ENCODE data around the gene MCM3. TPM values are rescaled to one million over a fixed set of nuclear protein-coding genes. Genes with fewer than 3 reads are reported as not detected.

Gene MCM3
- total RNA-seq = 71.4 to 74.5 TPM (median 71.6 TPM) in 3 replicates

- H3K4me3 Mint-ChIP-seq = no peak within 1 kb of the TSS
- H3K27me3 Mint-ChIP-seq (ENCODE audit: low read depth) = no peaks in the 10 kb centered on the region
- H3K4me1 Mint-ChIP-seq = peaks cover 24% of the 10 kb centered on the region
- H3K9me3 Mint-ChIP-seq = no peaks in the 10 kb centered on the region
- no peak for TF ChIP-seq CTCF (IDR thresholded peaks at IDR 0.05; ENCODE audit: unreplicated experiment)
- peak; percentile 87 to 94 for DNase-seq (ENCODE audit: low spot score in 2 of 2, unreplicated experiment in 2 of 2)
- H3K36me3 Mint-ChIP-seq = peaks cover 18% of the 10 kb centered on the region
- no peak within 1 kb of the TSS for H3K27ac Mint-ChIP-seq
These were observed at the start of gene MCM3 for GRCh38 chr6:52284460-52285176. MCM3 (minus strand) TSS chr6:52284742; CDS start chr6:52284674, 68 bp downstream.

- Mint-ChIP-seq H3K4me3 (no peak overlapping the region), H3K36me3 (no peaks in the 10 kb centered on the region), H3K27me3 (ENCODE audit: low read depth) (no peaks in the 10 kb centered on the region), H3K27ac (peak overlapping the region; percentile 84), H3K9me3 (no peaks in the 10 kb centered on the region), H3K4me1 (peaks cover 43% of the 10 kb centered on the region)
- no peak for DNase-seq (ENCODE audit: low spot score in 2 of 2, unreplicated experiment in 2 of 2)
- no peak for TF ChIP-seq CTCF (IDR thresholded peaks at IDR 0.05; ENCODE audit: unreplicated experiment)
These were observed 49.3 kb upstream of the MCM3 start for GRCh38 chr6:52333840-52334200.

GRCh38 chr6:52331793-52332457, 47.4 kb upstream of the MCM3 start:
- Mint-ChIP-seq H3K27ac (no peak overlapping the region), H3K4me1 (peaks cover 56% of the 10 kb centered on the region), H3K27me3 (ENCODE audit: low read depth) (no peaks in the 10 kb centered on the region), H3K4me3 (no peak overlapping the region), H3K9me3 (no peaks in the 10 kb centered on the region), H3K36me3 (no peaks in the 10 kb centered on the region)
- no peak for TF ChIP-seq CTCF (IDR thresholded peaks at IDR 0.05; ENCODE audit: unreplicated experiment)
- no peak for DNase-seq (ENCODE audit: low spot score in 2 of 2, unreplicated experiment in 2 of 2)

- peaks cover 65% of the 10 kb centered on the region for H3K4me1 Mint-ChIP-seq
- TF ChIP-seq CTCF (IDR thresholded peaks at IDR 0.05; ENCODE audit: unreplicated experiment) = no peak
- H3K9me3 Mint-ChIP-seq = no peaks in the 10 kb centered on the region
- no peaks in the 10 kb centered on the region for H3K27me3 Mint-ChIP-seq (ENCODE audit: low read depth)
- DNase-seq (ENCODE audit: low spot score in 2 of 2, unreplicated experiment in 2 of 2) = no peak
- H3K36me3 Mint-ChIP-seq = no peaks in the 10 kb centered on the region
- H3K27ac Mint-ChIP-seq = no peak overlapping the region
- no peak overlapping the region for H3K4me3 Mint-ChIP-seq
These were observed 45.9 kb upstream of the MCM3 start for GRCh38 chr6:52330470-52330869.

- peaks cover 5% of the 10 kb centered on the region for H3K27me3 Mint-ChIP-seq (ENCODE audit: low read depth)
- no peak overlapping the region for H3K27ac Mint-ChIP-seq
- no peak for TF ChIP-seq CTCF (IDR thresholded peaks at IDR 0.05; ENCODE audit: unreplicated experiment)
- DNase-seq (ENCODE audit: low spot score in 2 of 2, unreplicated experiment in 2 of 2) = no peak
- H3K9me3 Mint-ChIP-seq = no peaks in the 10 kb centered on the region
- H3K36me3 Mint-ChIP-seq = no peaks in the 10 kb centered on the region
- H3K4me3 Mint-ChIP-seq = no peak overlapping the region
- H3K4me1 Mint-ChIP-seq = peaks cover 54% of the 10 kb centered on the region
These were observed 44.2 kb upstream of the MCM3 start for GRCh38 chr6:52328729-52329128.
